SW480 (cell line): ENCODE measurements around the gene ORC5.
"Not testable (repeated sequence)": the region's sequence is repeated elsewhere in the genome, so short reads cannot be mapped to it uniquely, and the experiment has no call there.

Source experiments
- DNase-seq: peaks from one replicate; pipeline ENCODE4 v3.0.0-alpha.2; 2016; ENCODE audit warnings: low spot score

Gene ORC5

DNA sequence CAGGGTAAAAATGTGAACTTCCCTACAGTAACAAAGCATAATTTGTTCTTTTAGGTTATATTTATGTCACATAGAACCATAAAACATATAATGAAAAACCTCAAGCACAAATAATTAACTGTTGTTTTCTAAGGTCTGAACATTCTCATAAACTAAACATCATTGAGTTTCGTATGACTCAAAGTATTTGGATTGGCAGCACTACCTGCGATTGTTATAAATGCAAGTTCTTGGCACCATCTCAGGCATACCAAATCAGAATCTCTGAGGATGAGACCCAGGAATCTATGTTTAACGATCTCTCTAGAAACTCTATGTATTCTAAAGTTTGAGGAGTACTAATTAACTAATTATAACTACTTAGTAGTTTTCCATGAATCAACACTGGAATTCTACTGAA is 22.5 kb downstream of the ORC5 start:
- no peak for DNase-seq

DNA sequence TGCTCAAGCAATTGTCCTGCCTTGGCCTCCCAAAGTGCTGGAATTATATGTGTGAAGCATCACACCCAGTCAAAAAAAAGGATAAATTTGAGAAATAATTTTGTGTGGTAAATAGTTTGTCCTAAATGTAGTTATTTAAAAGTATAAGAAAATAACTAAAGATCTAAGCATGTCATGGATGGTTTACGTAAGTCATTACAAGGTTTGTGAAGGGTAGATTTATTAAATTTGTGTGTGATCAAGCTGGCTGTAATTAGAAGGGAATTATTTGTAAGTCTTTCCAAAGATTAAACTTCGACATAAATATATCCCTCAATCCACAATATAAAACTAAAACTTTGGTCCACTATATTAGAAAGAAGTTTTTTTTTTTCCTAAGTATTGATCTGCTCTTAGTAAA is 28.6 kb downstream of the ORC5 start:
- DNase-seq = no peak

DNA sequence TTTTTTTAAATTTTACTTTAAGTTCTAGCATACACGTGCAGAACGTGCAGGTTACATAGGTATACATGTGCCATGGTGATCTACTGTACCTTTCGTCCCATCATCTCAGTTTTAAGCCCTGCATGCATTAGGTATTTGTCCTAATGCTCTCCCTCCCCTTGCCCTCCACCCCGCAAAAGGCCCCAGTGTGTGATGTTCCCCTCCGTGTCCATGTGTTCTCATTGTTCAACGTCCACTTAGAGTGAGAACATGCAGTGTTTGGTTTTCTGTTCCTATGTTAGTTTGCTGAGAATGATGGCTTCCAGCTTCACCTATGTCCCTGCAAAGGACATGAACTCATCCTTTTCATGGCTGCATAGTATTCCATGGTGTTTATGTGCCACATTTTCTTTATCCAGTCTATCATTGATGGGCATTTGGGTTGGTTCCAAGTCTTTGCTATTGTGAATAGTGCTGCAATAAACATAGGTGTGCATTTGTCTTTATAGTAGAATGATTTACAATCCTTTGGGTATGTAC is 30.2 kb downstream of the ORC5 start:
- not testable (repeated sequence) for DNase-seq

DNA sequence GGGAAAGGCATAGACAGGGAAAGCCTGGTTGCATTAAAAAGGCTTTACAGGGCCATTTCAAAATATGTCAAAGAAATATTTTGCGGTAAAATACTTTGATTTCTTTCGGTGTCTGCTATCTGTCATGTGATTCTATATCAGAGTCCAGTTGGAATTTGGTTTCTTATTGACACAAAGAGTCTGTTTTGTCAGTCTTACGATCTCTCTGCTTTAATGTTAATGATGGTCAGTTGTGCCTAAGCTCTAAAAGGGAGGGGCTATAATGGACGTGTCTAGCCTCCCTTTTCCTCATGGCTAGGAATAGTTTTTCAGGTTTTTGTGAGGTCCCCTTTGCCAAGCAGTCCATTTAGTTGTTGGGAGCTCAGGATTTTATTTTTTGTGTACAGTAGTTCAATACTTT is 31.5 kb downstream of the ORC5 start:
- DNase-seq = no peak

DNA sequence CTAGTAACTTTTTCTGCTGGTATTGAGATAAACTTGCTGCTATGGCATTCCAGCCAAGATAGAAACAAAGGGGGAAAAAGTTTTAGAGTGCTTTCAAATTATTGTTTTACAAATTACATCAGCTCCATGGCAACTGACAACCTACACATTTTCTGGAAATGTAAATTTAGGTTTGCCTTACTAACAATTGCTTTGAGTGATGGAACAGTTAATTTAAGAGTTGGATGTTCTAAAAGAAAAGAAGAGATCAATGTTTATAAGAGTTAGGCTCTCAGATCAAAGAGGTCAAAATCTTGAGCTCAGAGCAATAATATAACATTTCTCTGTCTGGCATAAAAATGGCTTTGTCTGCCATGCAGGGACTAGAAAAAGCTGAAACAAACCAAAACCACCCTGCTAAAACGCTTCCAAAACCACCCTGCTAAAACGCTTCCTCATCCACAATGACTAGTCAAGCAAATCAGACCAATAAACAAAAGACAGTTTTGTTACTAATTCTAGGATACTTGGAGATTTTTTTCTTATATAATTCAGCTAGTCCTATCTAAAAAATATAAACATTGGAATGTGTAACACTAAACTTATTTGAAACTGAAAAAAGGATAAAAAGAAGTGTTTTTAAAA is 32.3 kb downstream of the ORC5 start:
- no peak for DNase-seq

DNA sequence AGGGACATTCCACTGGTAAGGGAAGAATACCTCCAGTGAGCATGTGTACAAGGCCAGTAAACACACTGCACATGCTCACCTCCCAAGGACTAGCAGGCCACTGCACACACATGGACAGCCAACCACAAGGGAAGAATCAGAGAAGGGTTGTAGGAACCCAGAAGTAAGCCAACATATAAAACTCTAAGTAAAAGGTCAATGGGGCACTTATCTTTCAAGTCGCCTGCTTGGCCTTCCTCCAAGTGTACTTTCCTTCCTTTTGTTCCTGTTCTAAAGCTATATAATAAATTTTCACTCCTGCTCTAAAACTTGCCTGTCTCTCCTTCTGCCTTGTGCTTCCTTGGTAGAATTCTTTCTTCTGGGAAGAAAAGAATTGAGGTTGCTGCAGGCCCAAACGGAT is 33.0 kb downstream of the ORC5 start:
- DNase-seq = no peak

DNA sequence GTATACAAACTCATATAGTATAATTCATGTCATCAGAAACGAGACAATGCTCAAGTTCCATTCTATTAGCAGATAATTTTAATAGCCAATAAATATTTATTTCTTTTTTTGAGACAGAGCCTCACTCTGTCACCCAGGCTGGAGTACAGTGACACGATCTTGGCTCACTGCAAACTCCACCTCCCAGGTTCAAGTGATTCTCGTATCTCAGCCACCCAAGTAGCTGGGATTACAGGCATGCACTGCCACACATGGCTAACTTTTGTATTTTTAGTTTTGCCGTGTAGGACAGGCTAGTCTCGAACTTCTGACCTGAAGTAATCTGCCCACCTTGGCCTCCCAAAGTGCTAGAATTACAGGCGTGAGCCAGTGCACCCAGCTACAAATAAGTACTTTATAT is 45.7 kb downstream of the ORC5 start:
- no peak for DNase-seq

DNA sequence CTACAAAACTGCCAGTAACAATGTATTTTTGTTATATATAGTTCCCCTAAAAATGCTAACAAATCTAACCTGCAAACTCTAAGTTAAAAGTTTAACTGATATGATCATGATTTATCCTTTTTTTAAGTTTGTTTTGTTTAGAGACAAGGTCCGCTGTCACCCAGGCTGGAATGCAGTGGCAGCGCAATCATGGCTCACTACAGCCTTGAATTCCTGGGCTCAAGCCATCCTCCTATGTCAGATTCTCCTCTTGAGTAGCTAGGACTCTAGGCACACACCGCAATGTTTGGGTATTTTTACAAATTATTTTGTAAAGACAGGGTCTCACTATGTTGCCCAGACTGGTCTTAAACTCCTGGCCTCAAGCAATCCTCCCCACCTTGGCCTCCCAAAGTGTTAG is 46.6 kb downstream of the ORC5 start:
- DNase-seq = no peak

DNA sequence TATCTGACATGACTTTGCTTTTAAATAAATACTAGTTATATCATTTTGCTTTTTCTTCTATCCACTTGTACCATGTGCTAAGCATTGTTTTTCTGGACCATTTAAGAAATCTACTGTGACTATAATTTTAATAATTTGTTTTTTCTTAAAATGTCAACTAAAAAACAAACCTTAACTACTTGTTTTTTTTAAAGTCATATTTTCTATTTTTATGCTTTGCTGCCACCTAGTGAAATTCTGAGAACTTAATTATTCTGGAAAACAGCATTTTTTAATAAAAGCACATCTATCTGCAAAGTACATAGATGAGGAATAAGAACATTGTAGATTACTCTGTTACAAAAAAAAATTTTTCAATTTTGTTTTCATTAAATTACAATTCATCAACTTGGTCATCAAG is 47.4 kb downstream of the ORC5 start:
- DNase-seq = peak; percentile 18

DNA sequence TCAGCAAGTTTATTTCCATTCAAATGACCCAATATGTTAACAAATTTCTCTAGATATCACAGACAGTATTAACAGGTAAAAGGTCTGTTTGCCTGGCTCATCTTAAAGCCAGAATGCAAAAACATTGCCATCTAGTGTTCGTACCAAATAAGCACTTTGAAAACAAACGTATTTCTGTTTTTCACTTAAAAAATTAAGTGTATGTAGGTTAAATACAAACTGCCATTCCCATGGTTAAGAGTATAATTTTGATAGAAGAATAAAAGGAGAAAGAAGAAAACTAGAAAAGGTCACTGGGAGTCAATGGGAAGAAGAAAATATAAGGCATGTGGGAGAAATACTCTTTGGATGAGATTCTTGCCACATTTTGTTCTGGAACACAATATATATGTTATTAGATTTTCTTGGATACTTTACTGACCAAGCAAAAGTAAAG is 51.0 kb downstream of the ORC5 start:
- DNase-seq = peak; percentile 65

DNA sequence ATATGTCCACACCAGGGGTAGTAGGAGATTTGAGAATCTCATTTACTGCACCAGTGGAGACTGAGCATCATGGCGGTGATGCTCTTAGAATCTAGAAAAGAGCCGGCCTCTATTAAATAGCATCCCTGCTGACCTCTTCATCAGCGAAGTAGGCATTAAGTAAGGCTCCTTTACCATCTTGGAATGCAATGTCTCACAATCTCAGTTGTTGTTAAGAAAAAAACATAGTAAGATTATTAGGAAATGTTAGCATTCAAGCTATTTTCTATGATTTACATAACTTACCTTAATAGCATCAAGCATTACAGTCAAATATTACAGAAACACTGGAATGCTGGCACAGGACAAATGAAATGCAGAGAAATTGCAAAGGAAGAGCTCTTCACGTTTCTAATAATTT is 54.5 kb downstream of the ORC5 start:
- no peak for DNase-seq

DNA sequence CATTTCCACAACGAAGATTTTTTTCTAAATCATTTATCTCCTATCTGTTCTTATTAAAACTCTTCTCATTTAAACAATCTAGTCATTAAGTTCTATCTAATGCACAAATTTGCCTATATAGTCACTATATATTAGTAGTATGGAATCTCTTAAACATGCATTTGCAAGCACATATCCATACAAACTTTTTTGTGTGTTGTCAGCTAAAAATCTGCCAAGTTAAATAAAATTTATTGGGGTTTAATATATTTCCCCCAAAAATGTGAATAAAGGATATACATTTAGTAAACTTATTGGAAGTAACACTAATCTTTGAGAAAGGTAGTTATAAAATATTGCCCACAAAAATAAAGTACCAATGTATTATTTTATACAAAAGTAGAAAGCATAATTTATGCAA is 55.3 kb downstream of the ORC5 start:
- no peak for DNase-seq

DNA sequence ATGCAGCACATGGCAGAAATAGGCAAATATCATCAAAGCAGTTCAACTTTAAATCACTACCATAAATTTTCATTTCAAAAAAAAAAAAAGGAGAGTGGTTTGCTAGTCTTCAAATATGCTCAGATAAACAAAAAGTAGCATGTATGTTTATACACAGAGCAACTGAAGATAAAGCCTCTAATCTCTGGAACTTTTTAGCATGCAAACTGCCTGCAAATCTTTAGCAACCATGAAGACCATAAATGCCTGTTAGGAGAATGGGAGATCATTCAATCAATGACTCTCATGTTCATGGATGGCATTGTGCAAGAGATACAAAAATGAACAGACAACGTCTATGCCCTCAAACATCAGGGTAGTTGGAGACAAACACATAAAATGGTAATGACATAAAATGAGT is 57.3 kb downstream of the ORC5 start:
- no peak for DNase-seq

DNA sequence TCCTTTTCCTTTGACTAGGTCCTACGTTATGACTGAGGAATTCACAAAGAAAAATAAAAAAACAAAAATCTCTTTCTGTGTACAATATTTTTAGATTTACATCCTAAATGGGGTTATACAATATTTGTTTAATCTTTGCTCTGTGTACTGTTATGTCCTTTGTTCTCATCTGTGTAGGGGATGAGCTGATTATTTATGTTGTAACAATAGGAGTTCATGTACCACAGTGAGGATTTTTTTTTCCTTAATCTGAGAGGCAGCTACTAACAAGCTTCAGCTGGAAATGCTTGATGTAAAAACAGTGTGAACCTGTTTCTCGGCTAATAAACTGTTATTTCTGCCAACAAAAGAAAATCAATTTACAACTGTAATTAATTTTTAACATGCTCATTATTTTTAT is 58.0 kb downstream of the ORC5 start:
- DNase-seq = no peak

DNA sequence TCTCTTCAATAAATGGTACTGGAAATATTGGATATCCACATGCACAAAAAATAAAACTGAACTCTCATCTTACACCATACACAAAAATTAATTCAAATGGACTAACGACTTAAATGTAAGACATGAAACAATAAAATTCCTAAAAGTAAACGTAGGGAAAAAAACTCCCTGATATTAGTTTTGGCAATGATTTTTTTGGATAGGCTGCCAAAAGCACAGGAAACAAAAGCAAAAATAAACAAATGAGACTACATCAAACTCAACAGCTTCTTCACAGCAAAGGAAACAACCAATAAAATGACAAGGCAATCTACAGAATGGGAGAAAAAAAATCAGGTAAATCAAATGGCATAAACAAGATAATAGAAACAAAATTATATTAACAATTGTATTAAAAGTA is 65.7 kb downstream of the ORC5 start:
- no peak for DNase-seq

DNA sequence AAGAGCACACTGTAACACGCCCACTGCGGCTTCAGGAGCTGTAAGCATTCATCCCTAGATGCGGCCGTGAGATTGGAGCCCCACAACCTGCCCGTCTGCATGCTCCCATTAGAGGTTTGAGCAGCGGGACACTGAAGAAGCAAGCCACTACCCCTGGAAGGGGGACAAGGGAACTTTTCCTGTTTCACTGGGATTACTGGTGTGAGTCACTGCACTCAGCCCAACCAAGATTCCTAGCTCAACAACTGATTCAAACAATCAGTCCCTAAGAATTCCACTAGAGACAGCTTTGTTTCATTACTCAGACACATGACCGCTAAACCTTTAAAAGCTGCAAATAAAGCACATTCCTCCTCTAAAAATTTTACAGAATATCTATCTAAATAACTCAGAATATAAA is 69.8 kb downstream of the ORC5 start:
- no peak for DNase-seq

DNA sequence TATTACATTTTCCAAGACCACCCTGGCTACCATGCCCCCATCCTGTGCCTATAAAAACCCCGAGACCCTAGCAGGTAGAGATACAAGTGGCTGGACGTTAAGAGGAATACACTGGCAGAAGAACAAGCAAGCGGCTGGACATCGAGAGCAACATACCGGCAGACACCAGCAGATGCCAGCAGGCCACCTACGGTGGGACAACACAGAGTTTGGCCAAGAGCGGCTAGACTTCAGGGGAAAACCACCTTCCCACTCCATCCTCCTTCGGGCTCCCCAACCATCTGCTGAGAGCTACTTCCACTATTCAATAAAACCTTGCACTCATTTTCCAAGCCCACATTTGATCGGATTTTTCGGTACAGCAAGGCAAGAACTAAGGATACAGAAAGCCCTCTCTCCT is 70.3 kb downstream of the ORC5 start:
- no peak for DNase-seq

DNA sequence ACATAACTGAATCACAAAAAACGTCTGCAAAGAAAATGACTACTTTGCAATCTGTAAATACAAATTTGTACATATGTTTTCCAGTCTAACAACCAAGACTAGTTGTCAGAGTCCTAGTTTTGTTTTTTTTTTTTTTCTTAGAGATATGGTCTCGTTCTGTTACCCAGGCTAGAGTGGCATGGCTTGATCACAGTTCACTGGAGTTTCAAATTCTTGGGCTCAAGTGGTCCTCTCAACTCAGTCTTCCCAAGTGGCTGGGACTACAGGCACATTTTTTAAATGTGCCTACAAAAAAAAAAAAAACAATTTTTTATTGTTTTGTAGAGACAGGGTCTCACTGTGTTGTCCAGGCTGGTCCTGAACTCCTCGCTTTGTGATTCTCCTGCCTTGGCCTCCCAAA is 70.8 kb downstream of the ORC5 start:
- no peak for DNase-seq

DNA sequence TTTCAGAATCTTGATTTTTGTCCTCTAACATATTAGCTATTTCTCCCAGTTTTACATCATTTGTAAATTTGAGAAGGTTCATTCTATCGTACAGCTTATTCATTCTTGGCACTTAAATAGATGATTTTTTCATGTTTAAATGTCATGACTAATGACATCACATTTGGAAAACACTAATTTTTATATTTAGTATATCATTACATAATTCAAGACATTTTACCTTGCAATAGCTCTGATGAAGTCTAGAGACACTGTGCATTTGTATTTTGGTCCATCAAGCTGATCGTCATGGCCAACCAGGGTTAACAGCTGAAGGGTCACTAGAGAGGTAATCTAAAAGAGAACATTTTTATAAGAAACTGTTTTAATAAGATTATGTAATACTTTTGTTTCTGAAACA is 71.3 kb downstream of the ORC5 start:
- DNase-seq = no peak

DNA sequence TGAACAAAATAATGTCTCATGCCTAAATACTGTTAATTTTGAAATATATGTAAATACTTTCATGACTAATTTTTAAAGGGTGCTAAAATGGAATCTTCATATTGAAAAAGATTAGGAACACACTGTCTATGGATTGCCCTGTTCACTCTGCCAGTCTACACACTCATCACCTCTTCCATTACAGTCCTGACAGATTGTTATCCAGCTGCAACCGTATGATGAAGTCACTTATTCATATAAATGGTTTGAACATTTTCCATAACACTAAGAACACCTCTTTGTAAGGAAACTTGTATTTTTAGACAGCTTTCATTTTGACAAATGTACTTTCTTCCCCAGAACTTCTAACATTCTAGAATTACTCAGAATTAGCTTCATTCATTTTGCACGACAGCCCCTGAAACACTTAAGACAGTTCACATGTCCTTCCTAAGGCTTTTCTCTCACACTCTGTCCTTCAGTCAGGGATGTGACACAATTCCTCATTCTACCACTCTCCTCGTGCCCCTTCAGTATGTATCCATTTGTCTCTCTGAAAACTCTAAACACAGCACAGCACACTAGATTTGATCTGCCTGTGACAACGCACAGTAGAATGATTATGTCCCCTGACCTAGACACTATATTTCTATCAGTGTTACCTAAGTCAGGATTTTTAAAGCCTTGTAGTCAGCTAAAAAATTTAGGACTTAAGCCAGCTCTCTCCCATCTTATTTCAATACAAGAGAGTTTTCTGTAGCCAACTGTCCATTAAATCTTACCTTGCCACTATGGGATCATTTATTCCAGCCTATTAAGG is 71.9 kb downstream of the ORC5 start:
- no peak for DNase-seq

DNA sequence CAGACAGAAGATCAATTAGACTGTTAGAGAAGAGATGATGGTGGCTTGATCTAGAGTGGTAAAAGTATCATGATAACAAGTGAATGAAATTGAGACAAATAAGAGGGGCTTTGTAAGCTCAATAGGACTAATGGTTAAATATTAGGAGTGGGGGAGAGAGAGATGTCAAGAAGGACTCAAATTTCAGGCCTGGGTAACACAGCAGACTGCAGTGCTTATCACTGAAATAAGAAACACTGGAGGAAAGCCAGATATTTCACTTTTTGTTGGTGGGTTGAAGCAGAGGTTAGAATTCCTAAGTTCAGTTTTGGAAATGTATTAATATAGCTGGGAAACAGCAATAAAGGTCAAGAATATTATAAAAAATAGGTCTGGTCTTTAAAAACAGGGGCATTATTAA is 74.6 kb downstream of the ORC5 start:
- no peak for DNase-seq

DNA sequence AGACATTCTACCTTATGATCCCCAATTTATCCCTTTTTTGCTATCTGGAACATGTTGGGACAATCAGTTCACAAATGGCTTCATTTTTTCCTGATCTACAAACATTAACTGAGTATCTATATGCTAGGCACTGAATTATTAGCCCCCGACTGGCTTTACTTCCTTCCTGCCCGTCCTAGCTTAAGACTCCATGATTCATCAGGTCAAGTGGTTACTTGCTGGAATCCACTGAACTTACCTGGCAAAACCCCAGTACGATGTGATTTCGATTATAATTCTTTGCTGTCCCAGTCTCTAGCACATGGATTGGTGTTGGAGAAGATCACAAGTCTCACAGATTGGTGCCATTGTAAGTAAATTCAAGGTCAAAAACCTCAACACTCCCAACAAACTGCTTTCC is 77.1 kb downstream of the ORC5 start:
- DNase-seq = no peak

DNA sequence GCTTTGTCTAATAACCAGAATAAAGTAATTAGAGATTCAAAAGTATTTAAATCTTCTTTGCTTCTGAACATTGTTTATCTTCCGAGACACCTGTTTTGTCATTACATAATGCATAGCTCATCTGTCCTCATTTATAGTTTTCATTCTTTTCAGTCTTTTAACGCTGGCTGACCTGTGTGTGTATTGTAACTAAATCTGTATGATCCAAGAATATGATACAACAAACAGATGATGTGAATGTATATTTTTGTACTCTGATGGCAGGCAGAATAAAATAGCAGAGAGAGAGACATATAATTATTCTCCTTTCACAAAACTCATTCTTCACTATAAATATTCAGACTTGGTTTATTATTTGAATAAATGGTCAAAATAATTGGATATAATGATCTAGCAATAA is 80.6 kb downstream of the ORC5 start:
- DNase-seq = no peak

DNA sequence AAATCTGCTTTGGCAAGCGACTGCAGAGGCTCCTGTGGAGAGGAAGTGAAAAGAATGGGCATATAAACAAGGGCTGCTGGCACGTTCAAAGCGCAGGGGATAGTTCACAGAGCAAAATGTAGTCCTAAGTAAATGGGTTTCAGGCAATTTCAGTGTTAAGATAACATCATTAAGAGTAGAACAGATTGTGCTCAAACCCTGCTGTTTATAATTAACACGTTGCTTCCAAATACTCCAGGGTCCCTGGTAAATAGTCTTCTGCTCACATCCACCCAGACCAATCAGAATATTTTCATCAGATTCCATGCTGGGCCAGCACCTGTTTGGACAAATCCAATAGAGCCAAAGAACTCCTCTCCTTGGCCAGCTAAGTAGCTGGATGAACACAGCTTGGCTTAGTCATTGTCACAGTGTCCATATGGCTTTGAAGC is 81.4 kb downstream of the ORC5 start:
- no peak for DNase-seq
